Uterus (tissue), 2 donors: ENCODE results near the gene MACROH2A2.

Experiments
- POLR2A ChIP-seq, 2 donors: fragments of 450-650 bp; IDR thresholded peaks; one replicate each; pipeline ENCODE4 v1.6.1; 2016; ENCODE audit warnings: antibody characterized with exemption in 2 of 2, mild to moderate bottlenecking in 1 of 2, moderate library complexity in 1 of 2
- TF ChIP-seq, protein P1 (sequence below), 4 experiments: fragments of 200-600 bp in 2 of 4; fragments of 450-650 bp in 2 of 4; sonication (generic) in 2 of 4; IDR thresholded peaks; one replicate each; pipeline ENCODE4 v1.5.1; 2016 to 2019; ENCODE audit warnings: antibody characterized with exemption in 4 of 4, mild to moderate bottlenecking in 2 of 4, moderate library complexity in 1 of 4

DNA sequence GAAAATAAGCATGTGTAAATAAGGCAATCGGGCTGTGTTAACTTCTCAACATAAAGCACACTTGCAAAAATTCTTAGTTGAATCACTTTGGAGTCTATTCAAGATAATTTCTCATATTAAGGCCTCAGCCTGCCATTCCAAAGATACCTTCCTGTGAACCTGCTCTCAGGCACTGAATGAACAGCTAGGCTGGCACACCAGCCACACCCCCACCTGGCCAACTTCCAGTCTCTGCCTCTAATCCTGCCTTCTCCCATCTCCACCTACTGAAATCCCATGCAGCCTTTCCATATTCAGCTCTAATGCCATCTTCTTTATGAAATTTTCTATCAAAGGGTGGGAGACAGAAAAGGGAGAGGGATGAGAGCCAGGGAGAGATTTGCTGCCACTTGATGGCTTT, 17.1 kb upstream of the MACROH2A2 start:
- TF ChIP-seq, protein P1, sequence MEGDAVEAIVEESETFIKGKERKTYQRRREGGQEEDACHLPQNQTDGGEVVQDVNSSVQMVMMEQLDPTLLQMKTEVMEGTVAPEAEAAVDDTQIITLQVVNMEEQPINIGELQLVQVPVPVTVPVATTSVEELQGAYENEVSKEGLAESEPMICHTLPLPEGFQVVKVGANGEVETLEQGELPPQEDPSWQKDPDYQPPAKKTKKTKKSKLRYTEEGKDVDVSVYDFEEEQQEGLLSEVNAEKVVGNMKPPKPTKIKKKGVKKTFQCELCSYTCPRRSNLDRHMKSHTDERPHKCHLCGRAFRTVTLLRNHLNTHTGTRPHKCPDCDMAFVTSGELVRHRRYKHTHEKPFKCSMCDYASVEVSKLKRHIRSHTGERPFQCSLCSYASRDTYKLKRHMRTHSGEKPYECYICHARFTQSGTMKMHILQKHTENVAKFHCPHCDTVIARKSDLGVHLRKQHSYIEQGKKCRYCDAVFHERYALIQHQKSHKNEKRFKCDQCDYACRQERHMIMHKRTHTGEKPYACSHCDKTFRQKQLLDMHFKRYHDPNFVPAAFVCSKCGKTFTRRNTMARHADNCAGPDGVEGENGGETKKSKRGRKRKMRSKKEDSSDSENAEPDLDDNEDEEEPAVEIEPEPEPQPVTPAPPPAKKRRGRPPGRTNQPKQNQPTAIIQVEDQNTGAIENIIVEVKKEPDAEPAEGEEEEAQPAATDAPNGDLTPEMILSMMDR (IDR thresholded peaks at IDR 0.05) = no peak
- TF ChIP-seq POLR2A (IDR thresholded peaks at IDR 0.05) = no peak
